ENCODE measurements around the gene NDE1. TPM values are rescaled to one million over a fixed set of nuclear protein-coding genes. Genes with fewer than 3 reads are reported as not detected.

The NDE1 gene
- total and polyA plus RNA-seq, 2 donors (not counting 3 experiments of a cell fraction or from before 2014, with no cell fraction given): 28.0 to 90.2 TPM

DNA sequence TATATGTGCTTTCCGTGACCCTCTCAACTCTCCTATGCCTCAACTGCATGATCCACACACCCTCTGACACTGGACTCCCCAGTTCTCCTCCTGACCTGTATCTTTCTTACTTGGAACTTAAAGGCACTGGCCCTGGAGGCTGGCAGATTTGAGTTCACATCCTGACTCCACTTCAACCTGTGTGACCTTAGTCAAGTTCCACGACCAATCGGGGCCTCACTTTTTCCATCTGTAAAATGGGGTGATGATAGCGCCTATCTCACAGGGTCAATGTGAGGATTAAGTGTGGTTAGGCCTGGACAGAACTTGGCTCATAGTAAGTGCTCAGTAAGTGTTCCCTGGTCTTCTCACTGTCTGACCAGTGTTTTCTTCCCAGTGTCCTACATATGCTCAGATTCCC, 32.1 kb upstream of the NDE1 start:
- no peak overlapping the region for H3K4me2 ChIP-seq (ENCODE audit: insufficient read depth, low read length)
- no peaks in the 10 kb centered on the region for H3K79me2 ChIP-seq (ENCODE audit: control insufficient read depth, insufficient read depth, low read length)
- TF ChIP-seq EZH2 (IDR thresholded peaks at IDR 0.05; ENCODE audit: borderline replicate concordance, low read depth, low read length, severe bottlenecking) (no peak), FOS (IDR thresholded peaks at IDR 0.05; ENCODE audit: borderline replicate concordance, insufficient read depth, low read length) (no peak), MYC (IDR thresholded peaks at IDR 0.05; ENCODE audit: low read depth, low read length) (no peak), POLR2AphosphoS5 (IDR thresholded peaks at IDR 0.05; ENCODE audit: insufficient read depth, low read depth, low read length) (no peak), JUN (IDR thresholded peaks at IDR 0.05; ENCODE audit: borderline replicate concordance, insufficient read depth, insufficient read length, low read depth) (no peak)
- TF ChIP-seq, protein P1, sequence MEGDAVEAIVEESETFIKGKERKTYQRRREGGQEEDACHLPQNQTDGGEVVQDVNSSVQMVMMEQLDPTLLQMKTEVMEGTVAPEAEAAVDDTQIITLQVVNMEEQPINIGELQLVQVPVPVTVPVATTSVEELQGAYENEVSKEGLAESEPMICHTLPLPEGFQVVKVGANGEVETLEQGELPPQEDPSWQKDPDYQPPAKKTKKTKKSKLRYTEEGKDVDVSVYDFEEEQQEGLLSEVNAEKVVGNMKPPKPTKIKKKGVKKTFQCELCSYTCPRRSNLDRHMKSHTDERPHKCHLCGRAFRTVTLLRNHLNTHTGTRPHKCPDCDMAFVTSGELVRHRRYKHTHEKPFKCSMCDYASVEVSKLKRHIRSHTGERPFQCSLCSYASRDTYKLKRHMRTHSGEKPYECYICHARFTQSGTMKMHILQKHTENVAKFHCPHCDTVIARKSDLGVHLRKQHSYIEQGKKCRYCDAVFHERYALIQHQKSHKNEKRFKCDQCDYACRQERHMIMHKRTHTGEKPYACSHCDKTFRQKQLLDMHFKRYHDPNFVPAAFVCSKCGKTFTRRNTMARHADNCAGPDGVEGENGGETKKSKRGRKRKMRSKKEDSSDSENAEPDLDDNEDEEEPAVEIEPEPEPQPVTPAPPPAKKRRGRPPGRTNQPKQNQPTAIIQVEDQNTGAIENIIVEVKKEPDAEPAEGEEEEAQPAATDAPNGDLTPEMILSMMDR (IDR thresholded peaks at IDR 0.05; ENCODE audit: extremely low read depth in 1 of 2, insufficient read depth in 1 of 2, low read depth in 1 of 2, low read length in 2 of 2): no peak
- TF ChIP-seq, protein P2, sequence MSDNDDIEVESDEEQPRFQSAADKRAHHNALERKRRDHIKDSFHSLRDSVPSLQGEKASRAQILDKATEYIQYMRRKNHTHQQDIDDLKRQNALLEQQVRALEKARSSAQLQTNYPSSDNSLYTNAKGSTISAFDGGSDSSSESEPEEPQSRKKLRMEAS (IDR thresholded peaks at IDR 0.05; ENCODE audit: insufficient read depth, insufficient read length): no peak
- no peaks in the 10 kb centered on the region for H3K4me1 ChIP-seq (ENCODE audit: control insufficient read depth, extremely low read depth, insufficient read depth, low read length)
- no peak overlapping the region for H2AFZ ChIP-seq (ENCODE audit: low read depth, low read length)
- no peak overlapping the region for H3K4me3 ChIP-seq (replicated peaks in 1 of 3; ENCODE audit: insufficient read depth in 1 of 3, low read depth in 1 of 3, low read length in 3 of 3)
- no peaks in the 10 kb centered on the region for H4K20me1 ChIP-seq (replicated peaks; ENCODE audit: control insufficient read depth, extremely low read depth, insufficient read depth, low read length)
- ChIA-PET CTCF (no interaction called here), POLR2A (no interaction called here)
- FAIRE-seq: no peak
- dilution Hi-C loops (cut with MboI; ENCODE audit: extremely low pct_ligation_motif_present, low sequenced_read_pairs): no loop called here
- H3K9ac ChIP-seq (replicated peaks; ENCODE audit: extremely low read depth, insufficient read depth, low read length): no peak overlapping the region
- no peak overlapping the region for H3K27ac ChIP-seq (ENCODE audit: insufficient read depth, low read depth, low read length)
- H3K9me3 ChIP-seq (replicated peaks; ENCODE audit: control insufficient read depth, insufficient read depth, low read length): no peaks in the 10 kb centered on the region
- BruUV-seq (replicated peaks): no TSS peak
- H3K9me1 ChIP-seq (replicated peaks; ENCODE audit: control insufficient read depth, extremely low read depth, insufficient read depth, low read length): no peaks in the 10 kb centered on the region
- peaks cover 25 to 43% of the 10 kb centered on the region in 2 experiments for H3K36me3 ChIP-seq (ENCODE audit: control insufficient read depth in 2 of 2, extremely low read depth in 1 of 2, insufficient read depth in 2 of 2, low read length in 2 of 2)
- no peak for DNase-seq (ENCODE audit: low read depth, low spot score)
- intact Hi-C loops (cut with micrococcal nuclease): no loop called here
- H3K27me3 ChIP-seq (ENCODE audit: control insufficient read depth in 2 of 2, insufficient read depth in 2 of 2, low read length in 2 of 2): no peaks in the 10 kb centered on the region

Data from endothelial cell of umbilical vein (primary cell).